Measurements from ENCODE around the gene HOXA3. TPM values are rescaled to one million over a fixed set of nuclear protein-coding genes. Genes with fewer than 3 reads are reported as not detected.

The HOXA3 gene
- total and polyA plus RNA-seq, 9 of the 15 experiments (the other 6 are each of a cell fraction or from before 2014, with no cell fraction given) = 0.04 to 0.13 TPM; not detected in 7

- TF ChIP-seq CREB5 (CRISPR knock-in tag; IDR thresholded peaks at IDR 0.05) (no peak), FOXJ2 (tag; IDR thresholded peaks at IDR 0.05) (no peak)
Measured at GRCh38 chr7:27130540-27131389, 21.6 kb downstream of the HOXA3 start, which contains the start of gene HOXA4 (continued).

- no peaks in the 10 kb centered on the region for H3K9me1 ChIP-seq (ENCODE audit: control insufficient read depth, insufficient read depth, low read length)
- ATAC-seq (no peak), DNase-seq (ENCODE audit: extremely low read depth in 1 of 4, low spot score in 3 of 4) (no peak), FAIRE-seq (no peak)
- H3K4me3 ChIP-seq = no peak overlapping the region
- ChIA-PET CTCF (ENCODE audit: low intra/inter-chr PET ratio) (no interaction called here), POLR2A (no interaction called here)
- H3K4me1 ChIP-seq (replicated peaks in 1 of 2; ENCODE audit: control insufficient read depth in 2 of 2, insufficient read depth in 2 of 2, low read length in 2 of 2) = no peaks in the 10 kb centered on the region
- TF ChIP-seq KLF6 (CRISPR knock-in tag; IDR thresholded peaks at IDR 0.05; ENCODE audit: borderline replicate concordance) (no peak), MYC (IDR thresholded peaks at IDR 0.05; ENCODE audit: low read depth, low read length) (no peak), MYC (CRISPR knock-in tag; IDR thresholded peaks at IDR 0.05; ENCODE audit: borderline replicate concordance, low read depth) (no peak), TEAD1 (CRISPR knock-in tag; IDR thresholded peaks at IDR 0.05) (no peak), HSF4 (CRISPR knock-in tag; IDR thresholded peaks at IDR 0.05; ENCODE audit: borderline replicate concordance) (no peak), HINFP (tag; conservative IDR thresholded peaks at IDR 0.05; ENCODE audit: low read depth) (no peak)
- no peaks in the 10 kb centered on the region; the same call in 1 of the 2 replicates for H4K20me1 ChIP-seq (replicated peaks; ENCODE audit: control insufficient read depth, insufficient read depth, low read length)
- H3K9me3 ChIP-seq (replicated peaks; ENCODE audit: control insufficient read depth, insufficient read depth, low read depth, low read length) = no peaks in the 10 kb centered on the region
- no peak overlapping the region for H2AFZ ChIP-seq (ENCODE audit: low read depth, low read length)
- H3K9ac ChIP-seq (ENCODE audit: insufficient read depth in 1 of 2, low read depth in 2 of 2, low read length in 2 of 2) = no peak overlapping the region
- no peaks in the 10 kb centered on the region for H3K79me2 ChIP-seq (ENCODE audit: control insufficient read depth, insufficient read depth, low read length)
- H3K4me2 ChIP-seq (ENCODE audit: insufficient read depth, low read length) = no peak overlapping the region
- in situ Hi-C loops (cut with MboI) = loop anchor here (5.0 kb wide), 1 partner anchor 53 kb away; no protein-coding TSS in a partner anchor
- intact Hi-C loops (cut with micrococcal nuclease) = no loop called here
- H3K27ac ChIP-seq (ENCODE audit: extremely low read depth, low read depth, low read length) = no peak overlapping the region
- H3K27me3 ChIP-seq (ENCODE audit: control insufficient read depth in 2 of 2, insufficient read depth in 2 of 2, low read length in 2 of 2) = peaks cover 14 to 33% of the 10 kb centered on the region in 2 experiments
- WGBS (ENCODE audit: insufficient coverage, low coverage, missing lambda C conversion rate) = 27% methylated on average over 17 of the region's 72 CpGs
- BruUV-seq (replicated peaks) = no TSS peak
- no peaks in the 10 kb centered on the region for H3K36me3 ChIP-seq (ENCODE audit: control insufficient read depth, insufficient read depth, low read length)
Measured at GRCh38 chr7:27129729-27130539, 22.4 kb downstream of the HOXA3 start.

All from K562 (cell line).